GM12801 (cell line): Measurements from ENCODE around the gene APLN.

ENCODE experiments used
- CTCF ChIP-seq: IDR thresholded peaks from one replicate; pipeline ENCODE4 v1.5.1; 2011; ENCODE audit warnings: control low read depth; ENCODE audit not compliant: insufficient read length; ENCODE audit errors: extremely low read depth

The APLN gene

GRCh38 chrX:129600981-129601424 lies 53.8 kb downstream of the APLN start:
- no peak for TF ChIP-seq CTCF

- no peak for TF ChIP-seq CTCF
These were observed 54.8 kb downstream of the APLN start for GRCh38 chrX:129599996-129600395.

GRCh38 chrX:129599499-129599898 lies 55.3 kb downstream of the APLN start:
- no peak for TF ChIP-seq CTCF

- TF ChIP-seq CTCF: no peak
These were observed 56.9 kb downstream of the APLN start for GRCh38 chrX:129597905-129598304.

GRCh38 chrX:129596077-129596476 lies 58.7 kb downstream of the APLN start:
- no peak for TF ChIP-seq CTCF
